Stimulated activated CD8-positive, alpha-beta memory T cell treated with anti-CD3 and anti-CD28 coated beads, Interleukin-15, amount 100 ng/mL, for 24 hours (primary cell): ENCODE measurements around the gene SLX9.

Experiments
- DNase-seq: peaks from one replicate; pipeline ENCODE4 v3.0.0-alpha.2; 2020; ENCODE audit warnings: low read depth

Gene SLX9

GRCh38 chr21:44947930-44948331 lies 8.1 kb downstream of the SLX9 start:
- DNase-seq, result no peak

- no peak for DNase-seq
Observed at GRCh38 chr21:44948426-44949120, 8.7 kb downstream of the SLX9 start.

- DNase-seq, result no peak
Observed at GRCh38 chr21:44949161-44949778, 9.4 kb downstream of the SLX9 start.

- DNase-seq, result peak; percentile 75
Observed at GRCh38 chr21:44949779-44950198, 10.0 kb downstream of the SLX9 start.

- no peak for DNase-seq
Observed at GRCh38 chr21:44950351-44950750, 10.5 kb downstream of the SLX9 start.

- DNase-seq, result no peak
Observed at GRCh38 chr21:44951186-44951915, 11.5 kb downstream of the SLX9 start.

- DNase-seq, result no peak
Observed at GRCh38 chr21:44952116-44952928, 12.5 kb downstream of the SLX9 start.

GRCh38 chr21:44952929-44953627 lies 13.2 kb downstream of the SLX9 start:
- DNase-seq, result no peak

- DNase-seq, result no peak
Observed at GRCh38 chr21:44953628-44954021, 13.8 kb downstream of the SLX9 start.

- no peak for DNase-seq
Observed at GRCh38 chr21:44954281-44954771, 14.5 kb downstream of the SLX9 start.

- DNase-seq, result no peak
Observed at GRCh38 chr21:44955141-44955797, 15.4 kb downstream of the SLX9 start.

GRCh38 chr21:44955798-44956175 lies 16.0 kb downstream of the SLX9 start:
- no peak for DNase-seq

- no peak for DNase-seq
Observed at GRCh38 chr21:44956356-44957046, 16.7 kb downstream of the SLX9 start.

GRCh38 chr21:44957047-44957831 lies 17.4 kb downstream of the SLX9 start:
- DNase-seq, result no peak

- no peak for DNase-seq
Observed at GRCh38 chr21:44957901-44958451, 18.1 kb downstream of the SLX9 start.

GRCh38 chr21:44958471-44959191 lies 18.8 kb downstream of the SLX9 start:
- DNase-seq, result no peak

GRCh38 chr21:44959376-44960091 lies 19.7 kb downstream of the SLX9 start:
- no peak for DNase-seq
